WTC11 (cell line): ENCODE results near the gene SLFN14. TPM values are rescaled to one million over a fixed set of nuclear protein-coding genes. Genes with fewer than 3 reads are reported as not detected.

ENCODE experiments used
- ATAC-seq: fragments of 200-7000 bp; cut with Tn5 transposase; 2 replicates; pipeline ENCODE4 v1.10.0; 2021; ENCODE audit warnings: mild to moderate bottlenecking, moderate library complexity
- CTCF ChIA-PET: fragments of 300-600 bp; sonication (Branson Sonifier 250); formaldehyde crosslinking; loops from one replicate; lab custom pipeline; 2021; ENCODE audit warnings: antibody characterized with exemption; lab: Charles Lee
- POLR2A ChIA-PET: fragments of 350-600 bp; sonication (Branson Sonifier 250); formaldehyde crosslinking; loops from one replicate; lab custom pipeline; 2021; ENCODE audit warnings: antibody characterized with exemption; lab: Charles Lee
- DNase-seq: peaks from one replicate; pipeline ENCODE4 v3.0.0; 2021; ENCODE audit warnings: low spot score
- H3K27ac Mint-ChIP-seq: 2 replicates; pipeline ENCODE4 v1.8.0; 2021; ENCODE audit warnings: mixed read lengths
- H3K27me3 Mint-ChIP-seq: 2 replicates; pipeline ENCODE4 v1.8.0; 2021; ENCODE audit warnings: low read depth, mild to moderate bottlenecking, moderate library complexity, mixed read lengths
- H3K36me3 Mint-ChIP-seq: 2 replicates; pipeline ENCODE4 v1.8.0; 2021; ENCODE audit warnings: mixed read lengths
- H3K4me1 Mint-ChIP-seq: 2 replicates; pipeline ENCODE4 v1.8.0; 2022; ENCODE audit warnings: mixed read lengths
- H3K4me3 Mint-ChIP-seq: 2 replicates; pipeline ENCODE4 v1.8.0; 2021; ENCODE audit warnings: mild to moderate bottlenecking, moderate library complexity, mixed read lengths
- H3K9me3 Mint-ChIP-seq: 2 replicates; pipeline ENCODE4 v1.8.0; 2021; ENCODE audit warnings: mixed read lengths
- CBFB ChIP-seq: sonication (generic); formaldehyde crosslinking; IDR thresholded peaks from 2 replicates; pipeline ENCODE4 v1.8.1; 2022; ENCODE audit warnings: mild to moderate bottlenecking, low read depth, missing genetic modification reagents
- EMX1 ChIP-seq: fragments of 250-450 bp; sonication (Bioruptor Pico); IDR thresholded peaks from 2 replicates; pipeline ENCODE4 v1.8.0; 2021; ENCODE audit warnings: mild to moderate bottlenecking
- ETV6 ChIP-seq: sonication (generic); formaldehyde crosslinking; IDR thresholded peaks from 2 replicates; pipeline ENCODE4 v1.8.1; 2022; ENCODE audit warnings: mild to moderate bottlenecking, missing genetic modification reagents
- FOXP1 ChIP-seq: sonication (generic); formaldehyde crosslinking; IDR thresholded peaks from 2 replicates; pipeline ENCODE4 v1.8.0; 2022; ENCODE audit warnings: missing genetic modification reagents, mild to moderate bottlenecking, moderate library complexity, borderline replicate concordance
- GABPB1 ChIP-seq: sonication (generic); formaldehyde crosslinking; IDR thresholded peaks from 2 replicates; pipeline ENCODE4 v1.8.1; 2023; ENCODE audit warnings: mild to moderate bottlenecking, missing genetic modification reagents
- GTF2I ChIP-seq: fragments of 250-450 bp; sonication (Bioruptor Pico); conservative IDR thresholded peaks from 2 replicates; pipeline ENCODE4 v1.4.0; 2021; ENCODE audit warnings: mild to moderate bottlenecking
- HMGA2 ChIP-seq: fragments of 250-450 bp; sonication (Bioruptor Pico); IDR thresholded peaks from 2 replicates; pipeline ENCODE4 v1.4.0; 2021; ENCODE audit warnings: mild to moderate bottlenecking, moderate library complexity
- IRF2 ChIP-seq: sonication (generic); formaldehyde crosslinking; IDR thresholded peaks from 2 replicates; pipeline ENCODE4 v1.8.0; 2022; ENCODE audit warnings: low read depth, missing genetic modification reagents, borderline replicate concordance
- MXD4 ChIP-seq: fragments of 250-450 bp; sonication (Bioruptor Pico); IDR thresholded peaks from 2 replicates; pipeline ENCODE4 v1.8.0; 2021; ENCODE audit warnings: mild to moderate bottlenecking, moderate library complexity, borderline replicate concordance
- NFE2L1 ChIP-seq: sonication (generic); formaldehyde crosslinking; IDR thresholded peaks from 2 replicates; pipeline ENCODE4 v1.8.1; 2023; ENCODE audit warnings: missing genetic modification reagents
- NFYB ChIP-seq: sonication (generic); formaldehyde crosslinking; conservative IDR thresholded peaks from 2 replicates; pipeline ENCODE4 v1.8.0; 2022; ENCODE audit warnings: low read depth, missing genetic modification reagents
- NR1H2 ChIP-seq: sonication (generic); formaldehyde crosslinking; IDR thresholded peaks from 2 replicates; pipeline ENCODE4 v1.9.0; 2021; ENCODE audit warnings: mild to moderate bottlenecking, moderate library complexity, missing genetic modification reagents
- NR2C2 ChIP-seq: sonication (generic); formaldehyde crosslinking; IDR thresholded peaks from 2 replicates; pipeline ENCODE4 v1.8.0; 2022; ENCODE audit warnings: mild to moderate bottlenecking, missing genetic modification reagents
- SOX15 ChIP-seq: fragments of 250-450 bp; sonication (Bioruptor Pico); IDR thresholded peaks from 2 replicates; pipeline ENCODE4 v1.9.0; 2021; ENCODE audit warnings: mild to moderate bottlenecking
- ZBTB21 ChIP-seq: sonication (generic); formaldehyde crosslinking; IDR thresholded peaks from 2 replicates; pipeline ENCODE4 v1.8.1; 2023; ENCODE audit warnings: mild to moderate bottlenecking, missing genetic modification reagents, borderline replicate concordance
- ZNF121 ChIP-seq: sonication (generic); formaldehyde crosslinking; IDR thresholded peaks from 2 replicates; pipeline ENCODE4 v1.8.0; 2023; ENCODE audit warnings: missing genetic modification reagents
- ZNF219 ChIP-seq: sonication (generic); formaldehyde crosslinking; IDR thresholded peaks from 2 replicates; pipeline ENCODE4 v1.8.0; 2023; ENCODE audit warnings: missing genetic modification reagents, mild to moderate bottlenecking, borderline replicate concordance
- ZNF317 ChIP-seq: sonication (generic); formaldehyde crosslinking; IDR thresholded peaks from 2 replicates; pipeline ENCODE4 v1.8.1; 2023; ENCODE audit warnings: low read depth, mild to moderate bottlenecking, moderate library complexity, missing genetic modification reagents, borderline replicate concordance
- ZNF416 ChIP-seq: fragments of 250-450 bp; sonication (Bioruptor Pico); IDR thresholded peaks from 2 replicates; pipeline ENCODE4 v1.9.0; 2021; ENCODE audit warnings: mild to moderate bottlenecking, inconsistent platforms
- ZNF671 ChIP-seq: fragments of 250-450 bp; sonication (Bioruptor Pico); IDR thresholded peaks from 2 replicates; pipeline ENCODE4 v1.8.0; 2021; ENCODE audit warnings: mild to moderate bottlenecking
- total RNA-seq: library from RNA; stranded (reverse); gene quantifications from 3 replicates; pipeline ENCODE4 v1.2.3, GENCODE V29; 2021
- TF ChIP-seq, protein P1 (sequence below): sonication (generic); formaldehyde crosslinking; IDR thresholded peaks from 2 replicates; pipeline ENCODE4 v1.8.0; 2022; ENCODE audit warnings: missing genetic modification reagents
- TF ChIP-seq, protein P2 (sequence below): sonication (generic); formaldehyde crosslinking; conservative IDR thresholded peaks from 2 replicates; pipeline ENCODE4 v1.8.1; 2022; ENCODE audit warnings: mild to moderate bottlenecking, missing genetic modification reagents
- TF ChIP-seq, protein P3 (sequence below): fragments of 250-450 bp; sonication (Bioruptor Pico); IDR thresholded peaks from 2 replicates; pipeline ENCODE4 v1.9.0; 2021; ENCODE audit warnings: mild to moderate bottlenecking
- TF ChIP-seq, protein P4 (sequence below): sonication (generic); formaldehyde crosslinking; IDR thresholded peaks from 2 replicates; pipeline ENCODE4 v1.8.1; 2022; ENCODE audit warnings: mild to moderate bottlenecking, missing genetic modification reagents, moderate library complexity, borderline replicate concordance
- TF ChIP-seq, protein P5 (sequence below): fragments of 250-450 bp; sonication (Bioruptor Pico); IDR thresholded peaks from 2 replicates; pipeline ENCODE4 v1.8.0; 2021; ENCODE audit warnings: mild to moderate bottlenecking

The SLFN14 gene
- total RNA-seq, 1 experiment from 2014 or later, result not detected

DNA sequence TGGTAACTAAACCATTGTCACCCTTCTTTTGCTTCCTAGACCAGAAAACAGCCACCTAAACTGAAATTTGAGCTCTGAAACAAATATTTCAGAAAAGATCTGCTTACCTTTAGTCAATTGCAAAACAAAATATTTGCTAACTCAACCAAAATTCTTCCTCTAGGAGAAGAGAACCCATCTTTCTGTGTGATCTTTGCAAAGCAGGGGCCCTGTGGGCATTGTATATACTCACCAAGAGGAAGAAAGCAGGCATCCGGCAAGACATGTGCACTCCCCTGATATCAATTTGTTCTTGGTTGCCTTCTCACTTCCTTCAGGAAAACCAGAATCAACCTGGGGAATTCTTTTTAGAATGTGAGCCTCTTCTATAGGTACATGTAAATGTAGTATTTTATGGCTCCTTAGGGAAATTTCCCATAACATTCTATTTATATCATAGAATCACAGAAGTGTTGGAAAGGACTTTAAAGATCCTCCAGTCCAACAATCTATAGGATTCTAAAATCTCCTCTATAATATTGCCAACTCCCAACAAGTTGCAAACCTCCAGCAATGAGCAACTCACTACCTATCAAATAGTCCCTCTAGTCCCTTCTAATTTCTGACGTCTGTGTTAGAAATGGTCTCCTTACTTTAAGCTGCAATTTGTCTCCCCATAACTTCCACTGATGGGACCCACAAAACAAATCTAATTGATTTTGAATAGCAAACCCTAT lies 966 bp downstream of the SLFN14 start:
- ATAC-seq, result no peak
- no peak overlapping the region for H3K4me3 Mint-ChIP-seq
- H3K36me3 Mint-ChIP-seq, result no peaks in the 10 kb centered on the region
- no peaks in the 10 kb centered on the region for H3K4me1 Mint-ChIP-seq
- CTCF ChIA-PET, result no interaction called here
- POLR2A ChIA-PET, result no interaction called here
- TF ChIP-seq, protein P1, sequence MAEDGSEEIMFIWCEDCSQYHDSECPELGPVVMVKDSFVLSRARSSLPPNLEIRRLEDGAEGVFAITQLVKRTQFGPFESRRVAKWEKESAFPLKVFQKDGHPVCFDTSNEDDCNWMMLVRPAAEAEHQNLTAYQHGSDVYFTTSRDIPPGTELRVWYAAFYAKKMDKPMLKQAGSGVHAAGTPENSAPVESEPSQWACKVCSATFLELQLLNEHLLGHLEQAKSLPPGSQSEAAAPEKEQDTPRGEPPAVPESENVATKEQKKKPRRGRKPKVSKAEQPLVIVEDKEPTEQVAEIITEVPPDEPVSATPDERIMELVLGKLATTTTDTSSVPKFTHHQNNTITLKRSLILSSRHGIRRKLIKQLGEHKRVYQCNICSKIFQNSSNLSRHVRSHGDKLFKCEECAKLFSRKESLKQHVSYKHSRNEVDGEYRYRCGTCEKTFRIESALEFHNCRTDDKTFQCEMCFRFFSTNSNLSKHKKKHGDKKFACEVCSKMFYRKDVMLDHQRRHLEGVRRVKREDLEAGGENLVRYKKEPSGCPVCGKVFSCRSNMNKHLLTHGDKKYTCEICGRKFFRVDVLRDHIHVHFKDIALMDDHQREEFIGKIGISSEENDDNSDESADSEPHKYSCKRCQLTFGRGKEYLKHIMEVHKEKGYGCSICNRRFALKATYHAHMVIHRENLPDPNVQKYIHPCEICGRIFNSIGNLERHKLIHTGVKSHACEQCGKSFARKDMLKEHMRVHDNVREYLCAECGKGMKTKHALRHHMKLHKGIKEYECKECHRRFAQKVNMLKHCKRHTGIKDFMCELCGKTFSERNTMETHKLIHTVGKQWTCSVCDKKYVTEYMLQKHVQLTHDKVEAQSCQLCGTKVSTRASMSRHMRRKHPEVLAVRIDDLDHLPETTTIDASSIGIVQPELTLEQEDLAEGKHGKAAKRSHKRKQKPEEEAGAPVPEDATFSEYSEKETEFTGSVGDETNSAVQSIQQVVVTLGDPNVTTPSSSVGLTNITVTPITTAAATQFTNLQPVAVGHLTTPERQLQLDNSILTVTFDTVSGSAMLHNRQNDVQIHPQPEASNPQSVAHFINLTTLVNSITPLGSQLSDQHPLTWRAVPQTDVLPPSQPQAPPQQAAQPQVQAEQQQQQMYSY (CRISPR knock-in tag), result no peak
- TF ChIP-seq GTF2I (CRISPR knock-in tag) (no peak), CBFB (no peak)
- TF ChIP-seq, protein P2, sequence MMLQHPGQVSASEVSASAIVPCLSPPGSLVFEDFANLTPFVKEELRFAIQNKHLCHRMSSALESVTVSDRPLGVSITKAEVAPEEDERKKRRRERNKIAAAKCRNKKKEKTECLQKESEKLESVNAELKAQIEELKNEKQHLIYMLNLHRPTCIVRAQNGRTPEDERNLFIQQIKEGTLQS (CRISPR knock-in tag), result no peak
- H3K9me3 Mint-ChIP-seq, result no peaks in the 10 kb centered on the region
- DNase-seq, result no peak
- peaks cover 33% of the 10 kb centered on the region for H3K27me3 Mint-ChIP-seq
- no peak overlapping the region for H3K27ac Mint-ChIP-seq

DNA sequence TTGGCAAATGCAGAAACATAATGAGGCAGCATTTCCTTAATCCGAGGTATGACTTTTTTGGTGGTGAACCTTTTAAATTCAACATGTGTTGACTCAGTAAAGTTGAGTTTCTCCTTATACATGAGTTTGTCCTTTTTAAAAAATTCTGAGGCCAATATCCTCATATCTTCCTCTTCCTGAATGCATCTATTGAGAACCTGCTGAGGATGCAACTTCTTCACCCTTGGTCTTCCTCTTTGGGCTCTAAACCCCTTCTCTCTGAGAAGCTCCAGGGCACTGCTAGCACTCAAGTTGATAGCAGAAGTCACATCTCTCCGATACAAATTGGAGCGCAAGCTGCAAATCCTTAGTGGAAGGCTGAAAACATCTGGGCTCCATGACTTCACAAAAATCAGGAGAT lies 3.3 kb downstream of the SLFN14 start:
- CTCF ChIA-PET, result no interaction called here

DNA sequence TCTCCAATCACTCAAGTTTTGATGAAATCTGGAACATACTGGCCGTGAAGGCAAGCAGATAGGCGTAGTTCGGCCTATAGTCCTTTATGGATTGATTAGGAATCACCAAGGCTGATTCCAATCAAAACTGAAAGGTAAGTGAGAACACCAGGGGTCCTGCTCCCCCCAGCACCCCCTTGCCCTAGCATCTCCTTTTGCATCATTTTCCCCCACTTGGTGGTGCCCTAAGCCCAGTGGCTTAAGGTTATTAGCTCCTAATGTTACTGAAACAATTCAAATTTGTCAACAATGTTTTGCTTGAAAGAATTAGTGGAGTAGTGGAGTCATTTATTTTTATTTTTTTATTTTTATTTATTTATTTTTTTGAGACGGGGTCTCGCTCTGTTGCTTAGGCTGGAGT lies 4.9 kb downstream of the SLFN14 start:
- Mint-ChIP-seq H3K9me3 (no peaks in the 10 kb centered on the region), H3K4me1 (peaks cover 11% of the 10 kb centered on the region), H3K27me3 (peaks cover 19% of the 10 kb centered on the region), H3K4me3 (no peak overlapping the region)
- ATAC-seq, result no peak
- TF ChIP-seq, protein P3, sequence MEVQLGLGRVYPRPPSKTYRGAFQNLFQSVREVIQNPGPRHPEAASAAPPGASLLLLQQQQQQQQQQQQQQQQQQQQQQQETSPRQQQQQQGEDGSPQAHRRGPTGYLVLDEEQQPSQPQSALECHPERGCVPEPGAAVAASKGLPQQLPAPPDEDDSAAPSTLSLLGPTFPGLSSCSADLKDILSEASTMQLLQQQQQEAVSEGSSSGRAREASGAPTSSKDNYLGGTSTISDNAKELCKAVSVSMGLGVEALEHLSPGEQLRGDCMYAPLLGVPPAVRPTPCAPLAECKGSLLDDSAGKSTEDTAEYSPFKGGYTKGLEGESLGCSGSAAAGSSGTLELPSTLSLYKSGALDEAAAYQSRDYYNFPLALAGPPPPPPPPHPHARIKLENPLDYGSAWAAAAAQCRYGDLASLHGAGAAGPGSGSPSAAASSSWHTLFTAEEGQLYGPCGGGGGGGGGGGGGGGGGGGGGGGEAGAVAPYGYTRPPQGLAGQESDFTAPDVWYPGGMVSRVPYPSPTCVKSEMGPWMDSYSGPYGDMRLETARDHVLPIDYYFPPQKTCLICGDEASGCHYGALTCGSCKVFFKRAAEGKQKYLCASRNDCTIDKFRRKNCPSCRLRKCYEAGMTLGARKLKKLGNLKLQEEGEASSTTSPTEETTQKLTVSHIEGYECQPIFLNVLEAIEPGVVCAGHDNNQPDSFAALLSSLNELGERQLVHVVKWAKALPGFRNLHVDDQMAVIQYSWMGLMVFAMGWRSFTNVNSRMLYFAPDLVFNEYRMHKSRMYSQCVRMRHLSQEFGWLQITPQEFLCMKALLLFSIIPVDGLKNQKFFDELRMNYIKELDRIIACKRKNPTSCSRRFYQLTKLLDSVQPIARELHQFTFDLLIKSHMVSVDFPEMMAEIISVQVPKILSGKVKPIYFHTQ (CRISPR knock-in tag), result no peak
- TF ChIP-seq ZNF121 (CRISPR knock-in tag), result no peak
- no peak for TF ChIP-seq SOX15 (CRISPR knock-in tag)
- no peak for TF ChIP-seq ETV6
- TF ChIP-seq, protein P4, sequence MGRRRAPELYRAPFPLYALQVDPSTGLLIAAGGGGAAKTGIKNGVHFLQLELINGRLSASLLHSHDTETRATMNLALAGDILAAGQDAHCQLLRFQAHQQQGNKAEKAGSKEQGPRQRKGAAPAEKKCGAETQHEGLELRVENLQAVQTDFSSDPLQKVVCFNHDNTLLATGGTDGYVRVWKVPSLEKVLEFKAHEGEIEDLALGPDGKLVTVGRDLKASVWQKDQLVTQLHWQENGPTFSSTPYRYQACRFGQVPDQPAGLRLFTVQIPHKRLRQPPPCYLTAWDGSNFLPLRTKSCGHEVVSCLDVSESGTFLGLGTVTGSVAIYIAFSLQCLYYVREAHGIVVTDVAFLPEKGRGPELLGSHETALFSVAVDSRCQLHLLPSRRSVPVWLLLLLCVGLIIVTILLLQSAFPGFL (CRISPR knock-in tag), result no peak
- no peak for TF ChIP-seq ZNF416
- TF ChIP-seq ZNF317, result no peak
- no peak for TF ChIP-seq FOXP1 (CRISPR knock-in tag)
- no peak for TF ChIP-seq NFYB (CRISPR knock-in tag)
- TF ChIP-seq NR2C2, result no peak
- TF ChIP-seq NR1H2 (CRISPR knock-in tag), result no peak
- TF ChIP-seq, protein P5, sequence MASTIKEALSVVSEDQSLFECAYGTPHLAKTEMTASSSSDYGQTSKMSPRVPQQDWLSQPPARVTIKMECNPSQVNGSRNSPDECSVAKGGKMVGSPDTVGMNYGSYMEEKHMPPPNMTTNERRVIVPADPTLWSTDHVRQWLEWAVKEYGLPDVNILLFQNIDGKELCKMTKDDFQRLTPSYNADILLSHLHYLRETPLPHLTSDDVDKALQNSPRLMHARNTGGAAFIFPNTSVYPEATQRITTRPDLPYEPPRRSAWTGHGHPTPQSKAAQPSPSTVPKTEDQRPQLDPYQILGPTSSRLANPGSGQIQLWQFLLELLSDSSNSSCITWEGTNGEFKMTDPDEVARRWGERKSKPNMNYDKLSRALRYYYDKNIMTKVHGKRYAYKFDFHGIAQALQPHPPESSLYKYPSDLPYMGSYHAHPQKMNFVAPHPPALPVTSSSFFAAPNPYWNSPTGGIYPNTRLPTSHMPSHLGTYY (CRISPR knock-in tag), result no peak
- TF ChIP-seq HMGA2 (CRISPR knock-in tag), result no peak
- no peak for TF ChIP-seq IRF2
- TF ChIP-seq NFE2L1 (CRISPR knock-in tag), result no peak
- no peak for TF ChIP-seq ZBTB21 (CRISPR knock-in tag)
- TF ChIP-seq, all 79 proteins: peak for 0
- H3K27ac Mint-ChIP-seq, result no peak overlapping the region
- ChIA-PET CTCF (interaction anchor here (0.7 to 1.4 kb wide), 6 partner anchors 58 to 209 kb away, joined by 3 to 7 read pairs (median 4); no protein-coding TSS in a partner anchor), POLR2A (interaction anchor here (0.6 to 1.0 kb wide), 3 partner anchors 24 to 542 kb away, joined by 3 to 10 read pairs (median 3); no protein-coding TSS in a partner anchor)
- H3K36me3 Mint-ChIP-seq, result no peaks in the 10 kb centered on the region
- DNase-seq, result no peak

More for the DNA sequence above, 3.3 kb downstream of the SLFN14 start:
- no peaks in the 10 kb centered on the region for H3K9me3 Mint-ChIP-seq
- no peaks in the 10 kb centered on the region for H3K4me1 Mint-ChIP-seq
- no peak overlapping the region for H3K27ac Mint-ChIP-seq
- TF ChIP-seq MXD4 (CRISPR knock-in tag), result no peak
- no peak for TF ChIP-seq GABPB1
- no peak for TF ChIP-seq EMX1 (CRISPR knock-in tag)
- TF ChIP-seq ZNF671, result no peak
- TF ChIP-seq CBFB, result no peak
- TF ChIP-seq NFE2L1 (CRISPR knock-in tag), result no peak
- no peak for TF ChIP-seq ZNF219
- no peaks in the 10 kb centered on the region for H3K36me3 Mint-ChIP-seq
- POLR2A ChIA-PET, result no interaction called here
- ATAC-seq, result no peak
- peaks cover 19% of the 10 kb centered on the region for H3K27me3 Mint-ChIP-seq
- DNase-seq, result no peak
- no peak overlapping the region for H3K4me3 Mint-ChIP-seq
